Neural cell (in vitro differentiated cells): ENCODE measurements around the gene TLCD4. TPM values are rescaled to one million over a fixed set of nuclear protein-coding genes. Genes with fewer than 3 reads are reported as not detected.
A peak's percentile ranks its signal among the peaks of the same experiment; 100 is the strongest.

Experiments used
- H2AFZ ChIP-seq: fragments of 200-600, 300-800 bp; sonication (generic), shearing (Covaris generic); 2 replicates; pipeline ENCODE4 v1.6.0; 2014; ENCODE audit warnings: low read depth, mild to moderate bottlenecking, antibody characterized with exemption, low read length, moderate library complexity
- H3F3A ChIP-seq: fragments of 200-600 bp; shearing (Covaris generic); 2 replicates; pipeline ENCODE4 v1.6.1; 2016; ENCODE audit warnings: mild to moderate bottlenecking, moderate library complexity, mixed read lengths, antibody characterized with exemption, low read length; ENCODE audit not compliant: insufficient read depth, poor library complexity, severe bottlenecking
- H3K27ac ChIP-seq: fragments of 200-600, 300-800 bp; sonication (generic), shearing (Covaris generic); 2 replicates; pipeline ENCODE4 v1.5.1; 2014; ENCODE audit warnings: mild to moderate bottlenecking, low read length, moderate library complexity
- H3K27me3 ChIP-seq: fragments of 300-800, 200-600 bp; sonication (generic), shearing (Covaris generic); 2 replicates; pipeline ENCODE4 v1.6.0; 2014; ENCODE audit warnings: mild to moderate bottlenecking, low read depth, low read length, moderate library complexity; ENCODE audit not compliant: insufficient read depth
- H3K36me3 ChIP-seq: fragments of 300-800, 200-600 bp; sonication (generic), shearing (Covaris generic); 2 replicates; pipeline ENCODE4 v1.5.1; 2014; ENCODE audit warnings: mild to moderate bottlenecking, antibody characterized with exemption, low read length, moderate library complexity; ENCODE audit not compliant: insufficient read depth
- H3K4me2 ChIP-seq: fragments of 300-800, 200-600 bp; sonication (generic), shearing (Covaris generic); 2 replicates; pipeline ENCODE4 v1.6.0; 2014; ENCODE audit warnings: mild to moderate bottlenecking, low read length
- H3K4me3 ChIP-seq: fragments of 300-800, 200-600 bp; sonication (generic), shearing (Covaris generic); 2 replicates; pipeline ENCODE4 v1.5.1; 2014; ENCODE audit warnings: mild to moderate bottlenecking, low read length, moderate library complexity
- H3K79me2 ChIP-seq: fragments of 200-600 bp; shearing (Covaris generic); replicated peaks from 2 replicates; pipeline ENCODE4 v1.6.0; 2014; ENCODE audit warnings: mild to moderate bottlenecking, low read length, moderate library complexity; ENCODE audit not compliant: insufficient read depth
- H3K9ac ChIP-seq: fragments of 300-800, 200-600 bp; sonication (generic), shearing (Covaris generic); 2 replicates; pipeline ENCODE4 v1.6.1; 2016; ENCODE audit warnings: mild to moderate bottlenecking, low read length, mixed read lengths
- H3K9me2 ChIP-seq: fragments of 200-600 bp; shearing (Covaris generic); 2 replicates; pipeline ENCODE4 v1.6.1; 2016; ENCODE audit warnings: mild to moderate bottlenecking, low read length, mixed read lengths; ENCODE audit not compliant: insufficient read depth
- H3K9me3 ChIP-seq: fragments of 200-600, 300-800 bp; sonication (generic), shearing (Covaris generic); 2 replicates; pipeline ENCODE4 v1.6.1; 2016; ENCODE audit warnings: mild to moderate bottlenecking, mixed run types, low read length, moderate library complexity, mixed read lengths
- H4K20me1 ChIP-seq: fragments of 200-600 bp; shearing (Covaris generic); 2 replicates; pipeline ENCODE4 v1.6.1; 2016; ENCODE audit warnings: mild to moderate bottlenecking, mixed run types; ENCODE audit not compliant: insufficient read depth
- EP300 ChIP-seq: fragments of 450-650 bp; conservative IDR thresholded peaks from 2 replicates; pipeline ENCODE4 v1.6.1; 2014; ENCODE audit warnings: antibody characterized with exemption, mild to moderate bottlenecking, moderate library complexity; ENCODE audit not compliant: poor library complexity, severe bottlenecking
- EZH2 ChIP-seq: fragments of 200-600, 300-800 bp; shearing (Covaris generic), sonication (generic); IDR thresholded peaks from 2 replicates; pipeline ENCODE4 v1.6.1; 2014; ENCODE audit warnings: antibody characterized with exemption, low read length, borderline replicate concordance, mild to moderate bottlenecking; ENCODE audit not compliant: insufficient read depth, poor library complexity, severe bottlenecking
- MXI1 ChIP-seq: fragments of 450-650 bp; conservative IDR thresholded peaks from 2 replicates; pipeline ENCODE4 v1.6.1; 2014; ENCODE audit warnings: antibody characterized with exemption, mild to moderate bottlenecking; ENCODE audit not compliant: poor library complexity, severe bottlenecking
- POLR2AphosphoS5 ChIP-seq: IDR thresholded peaks from 2 replicates; pipeline ENCODE4 v1.6.1; 2012
- RAD21 ChIP-seq: fragments of 450-650 bp; conservative IDR thresholded peaks from 2 replicates; pipeline ENCODE4 v1.6.1; 2014; ENCODE audit warnings: antibody characterized with exemption, mild to moderate bottlenecking, moderate library complexity
- SMC3 ChIP-seq: fragments of 450-650 bp; conservative IDR thresholded peaks from 2 replicates; pipeline ENCODE4 v1.6.1; 2014; ENCODE audit warnings: antibody characterized with exemption, mild to moderate bottlenecking, moderate library complexity; ENCODE audit not compliant: poor library complexity
- TAF1 ChIP-seq: IDR thresholded peaks from 2 replicates; pipeline ENCODE4 v1.6.1; 2012; ENCODE audit warnings: low read depth
- polyA plus RNA-seq: library from polyadenylated mRNA; depleted of rRNA; stranded (reverse); fragments of >200 nt; gene quantifications from 2 replicates; pipeline ENCODE4 v1.2.3, GENCODE V29; 2014
- TF ChIP-seq, protein P1 (sequence below): IDR thresholded peaks from 2 replicates; pipeline ENCODE4 v1.6.1; 2012; ENCODE audit warnings: borderline replicate concordance
- TF ChIP-seq, protein P2 (sequence below): fragments of 450-650 bp; IDR thresholded peaks from 2 replicates; pipeline ENCODE4 v1.5.1; 2014; ENCODE audit warnings: antibody characterized with exemption, mild to moderate bottlenecking, moderate library complexity; ENCODE audit not compliant: poor library complexity, severe bottlenecking

The TLCD4 gene
- polyA plus RNA-seq, 1 donor from 2014 or later, result 1.6 TPM

DNA sequence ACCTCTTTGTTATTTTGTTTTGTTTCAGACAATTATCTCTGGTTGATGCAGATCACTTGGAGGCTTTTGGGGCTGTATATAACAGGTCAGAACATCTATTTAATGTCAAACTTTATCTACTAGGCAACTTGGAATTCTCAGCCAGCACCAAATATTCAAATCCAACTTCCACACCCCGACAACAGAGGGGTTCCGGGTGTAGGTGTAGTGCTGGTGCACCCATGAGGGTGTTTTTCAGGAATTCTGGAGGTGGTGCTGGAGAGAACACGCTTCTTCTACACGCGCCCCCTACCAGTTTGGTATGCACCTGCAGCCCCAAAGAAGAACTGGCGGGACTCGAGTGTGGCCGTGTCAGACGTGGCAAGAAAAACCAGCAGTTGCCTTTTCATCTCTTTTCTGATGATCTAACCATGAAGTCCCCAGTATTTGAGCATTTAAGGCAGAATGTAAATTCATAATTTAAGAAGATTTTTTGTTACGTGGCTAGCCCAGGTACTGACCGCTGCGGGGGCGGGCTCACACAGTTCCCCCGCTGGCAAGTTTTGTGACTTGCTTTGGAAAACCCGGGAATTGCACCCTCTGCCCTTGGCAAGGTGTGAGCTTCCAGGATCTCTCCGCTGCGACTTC, 462 bp upstream of the TLCD4 start:
- peaks cover 5% of the 10 kb centered on the region for H3F3A ChIP-seq
- H3K4me3 ChIP-seq, result peak overlapping the region; percentile 79
- peak overlapping the region; percentile 70 for H3K9ac ChIP-seq
- peaks cover 5% of the 10 kb centered on the region for H3K27me3 ChIP-seq
- H3K9me2 ChIP-seq, result no peaks in the 10 kb centered on the region
- peak overlapping the region; percentile 40 for H2AFZ ChIP-seq
- peak overlapping the region; percentile 81 for H3K4me2 ChIP-seq
- no peaks in the 10 kb centered on the region for H3K36me3 ChIP-seq
- no peaks in the 10 kb centered on the region for H3K9me3 ChIP-seq
- H3K79me2 ChIP-seq, result no peaks in the 10 kb centered on the region
- no peaks in the 10 kb centered on the region for H4K20me1 ChIP-seq
- TF ChIP-seq RAD21, result peak; percentile 47
- TF ChIP-seq MXI1, result no peak
- TF ChIP-seq POLR2AphosphoS5, result peak; percentile 26
- no peak for TF ChIP-seq TAF1
- TF ChIP-seq, protein P1, sequence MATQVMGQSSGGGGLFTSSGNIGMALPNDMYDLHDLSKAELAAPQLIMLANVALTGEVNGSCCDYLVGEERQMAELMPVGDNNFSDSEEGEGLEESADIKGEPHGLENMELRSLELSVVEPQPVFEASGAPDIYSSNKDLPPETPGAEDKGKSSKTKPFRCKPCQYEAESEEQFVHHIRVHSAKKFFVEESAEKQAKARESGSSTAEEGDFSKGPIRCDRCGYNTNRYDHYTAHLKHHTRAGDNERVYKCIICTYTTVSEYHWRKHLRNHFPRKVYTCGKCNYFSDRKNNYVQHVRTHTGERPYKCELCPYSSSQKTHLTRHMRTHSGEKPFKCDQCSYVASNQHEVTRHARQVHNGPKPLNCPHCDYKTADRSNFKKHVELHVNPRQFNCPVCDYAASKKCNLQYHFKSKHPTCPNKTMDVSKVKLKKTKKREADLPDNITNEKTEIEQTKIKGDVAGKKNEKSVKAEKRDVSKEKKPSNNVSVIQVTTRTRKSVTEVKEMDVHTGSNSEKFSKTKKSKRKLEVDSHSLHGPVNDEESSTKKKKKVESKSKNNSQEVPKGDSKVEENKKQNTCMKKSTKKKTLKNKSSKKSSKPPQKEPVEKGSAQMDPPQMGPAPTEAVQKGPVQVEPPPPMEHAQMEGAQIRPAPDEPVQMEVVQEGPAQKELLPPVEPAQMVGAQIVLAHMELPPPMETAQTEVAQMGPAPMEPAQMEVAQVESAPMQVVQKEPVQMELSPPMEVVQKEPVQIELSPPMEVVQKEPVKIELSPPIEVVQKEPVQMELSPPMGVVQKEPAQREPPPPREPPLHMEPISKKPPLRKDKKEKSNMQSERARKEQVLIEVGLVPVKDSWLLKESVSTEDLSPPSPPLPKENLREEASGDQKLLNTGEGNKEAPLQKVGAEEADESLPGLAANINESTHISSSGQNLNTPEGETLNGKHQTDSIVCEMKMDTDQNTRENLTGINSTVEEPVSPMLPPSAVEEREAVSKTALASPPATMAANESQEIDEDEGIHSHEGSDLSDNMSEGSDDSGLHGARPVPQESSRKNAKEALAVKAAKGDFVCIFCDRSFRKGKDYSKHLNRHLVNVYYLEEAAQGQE, result peak; percentile 4
- TF ChIP-seq, protein P2, sequence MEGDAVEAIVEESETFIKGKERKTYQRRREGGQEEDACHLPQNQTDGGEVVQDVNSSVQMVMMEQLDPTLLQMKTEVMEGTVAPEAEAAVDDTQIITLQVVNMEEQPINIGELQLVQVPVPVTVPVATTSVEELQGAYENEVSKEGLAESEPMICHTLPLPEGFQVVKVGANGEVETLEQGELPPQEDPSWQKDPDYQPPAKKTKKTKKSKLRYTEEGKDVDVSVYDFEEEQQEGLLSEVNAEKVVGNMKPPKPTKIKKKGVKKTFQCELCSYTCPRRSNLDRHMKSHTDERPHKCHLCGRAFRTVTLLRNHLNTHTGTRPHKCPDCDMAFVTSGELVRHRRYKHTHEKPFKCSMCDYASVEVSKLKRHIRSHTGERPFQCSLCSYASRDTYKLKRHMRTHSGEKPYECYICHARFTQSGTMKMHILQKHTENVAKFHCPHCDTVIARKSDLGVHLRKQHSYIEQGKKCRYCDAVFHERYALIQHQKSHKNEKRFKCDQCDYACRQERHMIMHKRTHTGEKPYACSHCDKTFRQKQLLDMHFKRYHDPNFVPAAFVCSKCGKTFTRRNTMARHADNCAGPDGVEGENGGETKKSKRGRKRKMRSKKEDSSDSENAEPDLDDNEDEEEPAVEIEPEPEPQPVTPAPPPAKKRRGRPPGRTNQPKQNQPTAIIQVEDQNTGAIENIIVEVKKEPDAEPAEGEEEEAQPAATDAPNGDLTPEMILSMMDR, result peak; percentile 83
- peak; percentile 62 for TF ChIP-seq SMC3
- no peak for TF ChIP-seq EP300
- no peak for TF ChIP-seq EZH2
- no peak overlapping the region for H3K27ac ChIP-seq

DNA sequence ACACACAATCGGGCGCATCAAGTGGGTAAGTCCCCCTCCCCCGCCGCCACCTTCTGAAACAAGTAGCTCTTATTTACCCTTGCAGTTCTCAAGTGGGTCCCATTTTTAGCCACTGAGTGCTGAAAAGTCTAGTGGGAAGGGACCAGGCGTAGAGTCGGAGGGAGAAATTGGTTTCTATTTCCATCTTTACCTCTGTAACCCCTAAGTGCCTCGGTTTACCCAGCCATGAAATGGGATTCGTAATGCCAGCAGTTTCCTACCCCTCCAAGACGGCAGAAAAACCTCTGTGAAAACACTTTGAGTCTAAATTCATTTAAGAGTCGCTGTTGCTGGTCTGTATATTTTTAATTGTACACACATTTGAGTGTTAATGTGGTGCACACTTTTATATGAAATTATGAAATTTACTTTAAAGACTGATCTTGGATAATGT, 928 bp downstream of the TLCD4 start:
- peaks cover 5% of the 10 kb centered on the region for H3K27me3 ChIP-seq
- peak overlapping the region; percentile 68 for H3K4me2 ChIP-seq
- H4K20me1 ChIP-seq, result no peaks in the 10 kb centered on the region
- no peaks in the 10 kb centered on the region for H3K79me2 ChIP-seq
- H3F3A ChIP-seq, result peaks cover 5% of the 10 kb centered on the region
- H3K9me2 ChIP-seq, result no peaks in the 10 kb centered on the region
- peak overlapping the region; percentile 70 for H3K9ac ChIP-seq
- peak overlapping the region; percentile 79 for H3K4me3 ChIP-seq
- no peaks in the 10 kb centered on the region for H3K9me3 ChIP-seq
- peak overlapping the region; percentile 8 for H2AFZ ChIP-seq
- H3K36me3 ChIP-seq, result no peaks in the 10 kb centered on the region
- TF ChIP-seq MXI1, result no peak
- no peak for TF ChIP-seq SMC3
- TF ChIP-seq POLR2AphosphoS5, result no peak
- no peak for TF ChIP-seq TAF1
- TF ChIP-seq, protein P1, result no peak
- TF ChIP-seq EZH2, result no peak
- TF ChIP-seq EP300, result no peak
- TF ChIP-seq, protein P2, result no peak
- H3K27ac ChIP-seq, result no peak overlapping the region
